Glomerular visceral epithelial cell (primary cell): ENCODE measurements around the gene GOPC.
A peak's percentile ranks its signal among the peaks of the same experiment; 100 is the strongest.
"Not testable (repeated sequence)": the region's sequence is repeated elsewhere in the genome, so short reads cannot be mapped to it uniquely, and the experiment has no call there.

Experiments
- DNase-seq: peaks from one replicate; pipeline ENCODE4 v3.0.0-alpha.2; 2016; ENCODE audit errors: extremely low spot score

Gene GOPC

DNA sequence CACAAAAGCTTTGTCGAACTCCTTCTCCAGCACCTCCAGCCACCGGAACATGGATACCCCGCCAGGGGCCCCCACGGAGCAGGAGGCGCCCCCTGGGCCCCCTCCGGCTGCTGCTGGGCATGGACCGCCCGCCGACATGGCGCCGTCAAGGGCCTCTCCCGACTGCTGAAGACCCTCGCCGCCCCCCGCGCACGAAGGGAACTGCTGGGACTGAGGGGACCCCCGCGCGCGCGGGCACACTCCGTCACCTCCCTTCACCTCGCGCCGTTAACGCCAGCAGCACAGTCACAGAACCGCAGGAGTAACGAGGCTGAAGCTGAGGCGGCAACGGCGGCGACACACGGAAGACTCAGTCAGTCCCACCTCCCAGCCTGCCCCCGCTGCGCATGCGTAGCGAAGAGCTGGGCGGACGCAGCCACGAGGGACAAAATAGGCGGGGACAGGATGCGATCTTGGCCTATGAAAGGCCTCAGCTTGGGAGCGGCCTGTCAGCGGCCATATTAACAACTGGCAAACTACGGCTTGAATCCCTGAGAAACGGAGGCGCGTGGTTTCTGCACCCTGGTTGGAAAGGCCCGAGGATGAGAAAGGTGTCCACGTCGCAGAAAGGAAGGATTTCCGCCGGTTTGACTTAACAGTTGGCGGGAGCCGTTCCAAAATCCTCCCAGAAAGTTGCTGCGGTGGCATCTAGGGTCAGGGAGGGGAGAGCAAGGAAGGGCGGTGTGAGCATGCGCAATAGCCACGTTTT is at the start of gene GOPC:
TSS of gene GOPC (minus strand) at position 361 of the 748 bp plus-strand sequence. CDS start at position 138, 223 bp downstream.
- DNase-seq, result peak; percentile 99

DNA sequence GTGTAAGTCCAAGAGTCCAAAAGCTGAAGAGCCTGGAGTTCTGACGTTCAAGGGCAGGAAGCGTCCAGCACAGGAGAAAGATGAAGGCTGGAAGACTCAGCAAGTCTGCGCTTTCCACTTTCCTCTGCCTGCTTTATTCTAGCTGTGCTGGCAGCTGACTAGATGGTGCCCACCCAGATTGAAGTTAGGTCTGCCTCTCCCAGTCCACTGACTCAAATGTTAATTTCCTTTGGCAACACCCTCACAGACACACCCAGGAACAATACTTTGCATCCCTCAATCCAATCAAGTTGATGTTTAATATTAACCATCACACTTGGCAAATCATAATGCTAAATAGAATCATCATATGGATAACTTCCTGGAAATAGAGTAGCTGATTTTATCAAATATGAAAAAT is 49.7 kb upstream of the GOPC start:
- not testable (repeated sequence) for DNase-seq

DNA sequence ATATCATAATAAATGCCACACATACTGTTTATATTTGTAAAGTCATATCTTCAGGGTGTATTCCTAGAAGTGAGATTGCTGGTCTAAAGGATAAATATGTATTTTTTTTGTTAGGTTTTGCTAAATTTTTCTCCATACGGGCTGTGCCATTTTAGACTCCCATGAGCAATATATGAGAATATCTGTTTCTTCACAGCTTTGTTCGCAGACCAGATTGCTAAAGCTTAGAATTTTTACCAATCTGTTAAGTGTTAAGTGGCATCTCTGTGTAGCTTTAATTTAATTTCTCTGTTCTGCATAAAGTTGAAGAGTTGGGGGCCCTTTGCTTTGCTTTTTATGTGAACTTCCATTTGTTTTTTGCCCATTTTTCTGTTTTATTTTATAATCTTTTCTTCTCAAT is 40.7 kb upstream of the GOPC start:
- no peak for DNase-seq

DNA sequence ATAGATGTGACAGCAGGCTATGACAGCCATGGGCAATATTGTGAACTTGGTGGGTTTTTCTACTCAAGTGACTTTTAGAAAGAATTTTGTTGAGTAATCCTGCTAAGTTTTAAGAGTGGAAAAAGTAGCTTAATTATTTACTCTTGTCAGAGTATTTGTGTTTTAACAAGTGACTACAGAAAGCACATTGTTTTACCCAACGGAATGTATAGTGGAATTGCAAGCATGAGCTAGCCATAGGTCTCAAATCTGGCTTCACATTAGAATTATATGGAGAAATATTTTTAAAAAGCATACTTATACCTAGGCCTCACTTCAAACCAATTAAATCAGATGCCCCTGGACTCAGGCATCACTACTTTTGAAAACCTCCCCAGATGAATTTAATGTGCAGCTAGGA is 35.5 kb upstream of the GOPC start:
- no peak for DNase-seq

DNA sequence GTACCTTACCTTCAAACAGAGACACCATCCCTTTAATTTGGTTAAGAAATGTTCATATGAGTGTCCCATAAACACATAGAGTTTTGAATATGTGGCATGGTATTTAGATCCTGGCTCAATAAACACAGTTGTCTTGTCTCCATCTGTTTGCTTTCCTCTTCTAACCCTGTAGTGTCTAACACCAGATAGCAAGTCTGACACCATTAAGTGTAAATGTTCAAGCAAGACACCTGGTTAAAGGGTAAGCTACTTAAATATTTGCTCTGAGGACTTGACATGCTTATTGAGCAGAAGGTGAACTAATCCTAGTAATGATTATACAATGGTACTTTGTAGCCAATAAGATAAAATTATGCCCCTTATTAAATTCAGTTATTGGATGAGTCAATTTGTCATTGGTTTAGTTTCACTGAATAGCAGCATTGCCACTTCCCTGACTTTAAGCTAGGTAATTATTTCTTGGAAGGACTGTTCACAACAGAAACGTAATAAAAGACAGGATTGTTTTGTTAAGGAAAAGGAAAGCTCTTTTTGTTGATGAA is 26.9 kb upstream of the GOPC start:
- DNase-seq, result no peak

DNA sequence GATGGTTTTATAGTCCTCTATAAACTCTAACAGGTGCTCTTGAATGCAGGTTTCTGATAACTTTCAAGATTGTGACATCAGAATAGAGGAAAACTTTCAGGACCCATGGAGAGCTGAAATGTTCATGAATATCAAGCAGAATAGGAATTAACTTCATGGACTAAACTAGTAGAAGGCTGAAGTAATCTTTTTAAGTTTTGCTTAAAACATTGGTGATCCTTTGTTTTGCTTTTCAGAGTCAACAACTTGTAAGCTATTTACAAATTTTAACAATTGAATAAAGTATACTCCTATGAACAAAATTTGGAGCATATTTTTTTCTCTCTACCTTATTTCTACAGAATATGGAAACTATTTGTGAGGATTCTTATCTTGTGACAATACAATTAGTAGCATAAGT is 25.2 kb upstream of the GOPC start:
- DNase-seq, result no peak

DNA sequence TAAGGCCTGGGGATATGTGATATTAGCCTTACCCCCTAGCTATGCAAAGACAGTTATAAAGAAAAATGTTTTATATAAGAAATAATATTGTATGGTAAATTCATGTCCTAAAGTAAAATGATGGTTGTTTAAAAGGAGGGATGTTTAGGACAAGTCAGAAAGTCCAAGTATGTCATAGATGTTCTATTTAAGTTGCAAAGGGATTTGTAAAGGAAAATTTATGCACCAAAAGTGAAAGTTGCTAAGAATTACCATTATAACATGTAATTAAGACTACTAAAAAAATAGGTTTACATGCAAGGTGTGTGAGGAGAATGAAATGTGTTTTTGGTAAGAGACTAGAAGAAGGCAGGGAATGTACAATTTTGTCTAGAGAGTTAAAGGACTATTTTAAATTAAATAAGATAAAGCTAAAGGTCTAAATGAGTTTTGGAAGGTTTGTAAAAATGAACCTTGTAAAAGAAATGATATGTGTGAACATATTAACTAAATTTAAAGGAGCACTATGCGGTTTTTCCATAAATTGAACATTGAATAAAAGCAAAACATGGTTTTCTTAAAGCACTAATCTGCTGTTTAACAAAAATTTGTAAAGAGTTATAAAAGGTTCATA is 22.7 kb upstream of the GOPC start:
- no peak for DNase-seq

DNA sequence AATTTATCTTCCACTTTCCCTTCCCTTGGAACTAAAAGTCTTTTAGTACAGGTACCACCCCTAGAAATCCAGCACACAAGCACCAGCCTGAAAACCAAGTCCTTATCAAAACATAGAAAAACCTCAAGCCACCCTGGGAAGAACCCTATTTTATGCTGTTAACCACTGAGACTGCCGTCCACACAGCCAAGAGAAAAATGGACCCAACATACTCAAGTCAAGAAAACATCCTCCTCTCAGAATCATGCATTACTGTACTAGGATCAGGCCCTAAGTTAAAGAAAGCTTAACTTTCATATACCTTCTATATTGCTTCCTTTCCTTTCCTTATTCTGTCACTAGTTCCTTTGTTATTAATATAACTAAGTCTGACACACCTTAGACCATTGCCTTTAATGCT is 16.9 kb upstream of the GOPC start:
- DNase-seq, result no peak

DNA sequence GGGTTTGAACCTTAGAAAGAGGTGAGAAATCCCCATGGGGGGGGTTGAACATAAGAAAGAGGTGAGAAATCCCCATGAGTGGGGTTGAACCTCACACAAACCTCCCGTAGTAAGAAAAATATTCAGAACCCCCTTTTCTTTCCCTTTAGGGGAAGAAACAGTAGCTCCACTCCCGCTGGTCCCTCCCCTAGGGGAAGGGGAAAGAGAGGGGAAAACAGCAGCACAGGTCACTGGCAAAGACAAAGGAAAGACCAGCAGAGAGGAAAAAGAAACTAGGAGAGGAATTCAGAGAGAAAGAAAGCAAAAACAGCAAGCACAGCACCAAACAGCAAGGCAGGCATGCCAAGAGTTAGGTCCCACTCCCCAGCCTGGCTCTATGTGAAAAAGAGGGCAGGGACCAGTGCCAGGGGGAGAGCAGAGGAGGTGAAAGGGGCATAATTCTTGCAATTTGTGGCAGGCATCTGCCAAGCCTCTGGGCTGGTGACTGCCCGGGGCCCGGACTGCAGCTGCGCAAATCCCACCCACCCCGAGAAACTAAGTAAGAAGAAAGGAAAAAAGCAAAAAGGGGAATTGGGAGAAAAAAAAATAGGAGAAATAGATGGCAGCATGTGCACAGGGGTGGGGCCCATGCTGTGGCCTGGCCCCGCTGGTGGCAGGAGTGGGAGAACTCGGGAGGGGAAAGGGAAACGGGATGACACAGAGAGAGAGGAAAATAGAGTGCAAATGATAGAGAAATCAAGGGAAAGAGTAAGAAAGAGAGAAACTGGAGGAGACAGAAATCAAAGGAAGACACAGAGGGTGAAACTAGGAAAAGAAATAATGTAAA is 15.1 kb upstream of the GOPC start:
- no peak for DNase-seq

DNA sequence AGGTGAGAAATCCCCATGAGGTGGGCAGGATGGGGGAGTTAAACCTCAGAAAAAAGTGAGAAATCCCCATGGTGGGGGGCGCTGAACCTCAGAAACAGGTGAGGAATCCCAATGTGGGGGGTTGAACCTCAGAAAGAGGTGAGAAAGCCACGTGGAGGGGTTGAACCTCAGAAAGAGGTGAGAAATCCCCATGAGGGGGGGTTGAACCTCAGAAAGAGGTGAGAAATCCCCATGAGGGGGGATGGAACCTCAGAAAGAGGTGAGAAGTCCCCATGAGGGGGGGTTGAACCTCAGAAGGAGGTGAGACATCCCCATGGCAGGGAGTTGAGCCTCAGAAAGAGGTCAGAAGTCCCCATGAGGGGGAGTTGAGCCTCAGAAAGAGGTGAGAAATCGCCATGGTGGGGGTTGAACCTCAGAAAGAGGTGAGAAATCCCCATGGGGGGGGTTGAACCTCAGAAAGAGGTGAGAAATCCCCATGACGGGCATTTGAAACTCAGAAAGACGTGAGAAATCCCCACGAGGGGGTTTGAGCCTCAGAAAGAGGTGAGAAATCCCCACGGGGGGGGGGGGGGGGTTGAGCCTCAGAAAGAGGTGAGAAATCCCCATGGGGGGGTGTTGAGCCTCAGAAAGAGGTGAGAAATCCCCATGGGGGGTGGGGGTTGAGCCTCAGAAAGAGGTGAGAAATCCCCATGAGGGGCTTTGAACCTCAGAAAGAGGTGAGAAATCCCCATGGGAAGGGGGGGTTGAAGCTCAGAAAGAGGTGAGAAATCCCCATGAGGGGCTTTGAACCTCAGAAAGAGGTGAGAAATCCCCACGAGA is 14.3 kb upstream of the GOPC start:
- DNase-seq, result no peak

DNA sequence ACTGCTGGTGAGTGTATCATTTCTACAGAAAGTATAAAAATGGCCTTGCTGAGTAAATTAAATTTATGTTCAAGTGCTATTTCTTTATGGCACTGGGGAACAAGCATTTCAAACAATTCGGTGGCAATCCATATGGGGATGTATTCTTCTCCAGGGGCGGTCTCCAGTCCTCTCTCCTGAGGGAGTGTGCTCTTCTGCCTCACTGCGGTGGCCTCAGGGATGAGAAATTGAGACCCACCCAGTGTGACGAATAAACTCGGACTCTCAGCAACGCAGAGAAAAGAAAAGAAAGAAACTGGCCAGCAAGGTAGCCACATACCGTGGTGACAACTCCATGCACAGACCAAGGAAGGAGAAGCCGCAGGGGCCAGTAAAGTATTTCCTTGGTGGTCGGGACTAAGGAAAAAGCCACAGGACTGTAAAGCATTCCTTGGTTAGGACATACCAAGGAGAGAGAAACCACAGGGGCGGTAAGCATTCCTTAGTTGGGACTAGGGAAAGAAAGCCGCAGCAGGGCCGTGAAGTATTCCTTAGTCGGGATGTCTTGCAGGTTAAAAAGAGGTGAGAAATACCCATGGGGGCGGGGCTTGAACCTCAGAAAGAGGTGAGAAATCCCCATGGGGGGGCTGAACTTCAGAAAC is 13.6 kb upstream of the GOPC start:
- DNase-seq, result peak; percentile 89

DNA sequence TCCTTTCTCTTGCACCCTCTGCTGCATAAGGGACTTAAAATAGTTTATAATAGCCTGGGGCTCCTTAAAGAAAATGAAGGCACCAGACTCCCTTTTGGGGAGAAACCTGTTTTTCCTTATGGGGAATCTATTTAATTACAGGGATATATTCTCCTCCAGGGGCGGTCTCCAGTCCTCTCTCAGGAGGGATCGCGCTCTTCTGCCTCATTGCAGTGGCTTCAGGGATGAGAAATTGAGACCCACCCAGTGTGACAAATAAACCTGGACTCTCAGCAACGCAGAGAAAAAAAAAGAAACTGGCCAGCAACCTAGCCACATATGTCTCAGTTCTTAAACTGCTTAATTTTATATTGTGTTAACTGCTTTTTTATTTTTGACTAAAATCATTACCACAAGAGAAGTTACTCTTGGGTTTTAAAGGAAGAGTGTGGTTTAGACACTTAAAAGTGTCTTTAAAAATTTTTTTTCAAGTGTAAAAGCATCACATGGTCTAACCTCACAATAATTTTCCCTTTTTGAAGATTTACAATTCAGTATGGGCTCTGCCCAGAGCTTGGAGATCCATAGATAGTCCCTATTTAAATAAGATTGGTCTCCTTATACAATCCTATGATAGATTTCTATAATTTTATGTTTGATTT is 11.7 kb upstream of the GOPC start:
- no peak for DNase-seq

DNA sequence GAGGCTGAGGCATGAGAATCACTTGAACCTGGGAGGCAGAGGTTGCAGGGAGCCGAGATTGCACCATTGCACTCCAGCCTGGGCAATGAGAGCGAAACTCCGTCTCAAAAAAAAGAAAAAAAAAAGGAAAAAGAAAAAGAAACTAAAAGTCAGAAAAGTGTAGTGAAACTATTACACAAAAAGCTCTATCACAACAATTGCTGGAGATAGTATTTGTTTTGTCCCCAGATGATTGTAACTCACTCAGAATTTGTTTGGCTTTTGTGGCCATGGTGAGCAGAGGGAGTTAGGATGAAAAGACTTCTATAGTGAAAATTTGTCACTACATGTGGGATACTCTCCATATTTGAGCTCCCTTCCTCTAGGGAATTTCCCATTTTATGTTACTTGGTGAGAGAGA is 5.2 kb upstream of the GOPC start:
- DNase-seq, result no peak

DNA sequence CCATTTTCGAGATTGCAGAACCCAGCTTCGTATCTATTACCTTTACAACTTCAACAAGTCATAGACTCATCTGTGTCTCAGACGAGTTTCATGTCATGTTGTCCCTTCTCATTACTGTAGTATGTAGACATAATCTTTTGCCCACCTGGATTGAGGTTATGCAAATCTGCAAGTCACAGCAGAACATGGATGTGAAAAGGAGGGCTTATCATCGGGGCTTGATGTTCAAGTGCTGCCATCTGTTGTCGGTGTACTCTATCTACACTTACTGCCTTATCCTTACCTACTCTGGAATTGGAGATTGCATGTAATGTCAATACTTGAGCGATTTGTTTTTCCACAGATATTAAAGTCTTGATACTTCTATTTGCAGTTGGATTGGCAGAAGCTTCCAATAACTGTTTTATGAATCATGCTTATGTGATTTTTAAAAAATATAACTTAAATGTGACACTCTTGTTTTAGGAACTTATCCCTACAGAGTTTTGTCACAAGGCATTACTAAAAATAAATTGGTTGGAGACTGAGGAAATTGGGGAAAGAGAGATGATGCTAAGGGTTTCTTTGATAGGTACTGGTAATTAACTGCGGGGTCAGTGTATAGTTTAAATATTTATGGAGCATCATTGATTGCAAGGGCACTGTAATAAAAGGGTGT is 3.0 kb upstream of the GOPC start:
- DNase-seq, result peak; percentile 75

DNA sequence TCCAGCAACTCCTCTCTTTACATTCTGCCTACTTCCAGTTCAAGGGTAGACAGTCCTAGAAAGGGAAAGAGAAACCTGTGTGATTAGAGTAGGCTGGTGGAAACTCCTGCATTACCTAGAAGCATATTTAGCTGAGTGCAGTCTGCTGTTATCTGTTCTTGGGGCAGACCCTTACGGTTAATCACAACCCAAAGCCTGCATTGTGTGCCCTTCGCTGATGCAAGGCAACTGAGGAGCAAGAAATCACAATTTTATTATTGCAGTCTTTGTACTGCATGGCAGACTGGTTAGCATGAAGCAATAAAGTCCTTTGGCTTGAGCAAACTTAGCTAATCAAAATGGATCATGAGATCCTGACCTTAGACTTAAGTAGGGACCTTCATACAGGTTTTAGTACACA is 1.5 kb upstream of the GOPC start:
- no peak for DNase-seq

DNA sequence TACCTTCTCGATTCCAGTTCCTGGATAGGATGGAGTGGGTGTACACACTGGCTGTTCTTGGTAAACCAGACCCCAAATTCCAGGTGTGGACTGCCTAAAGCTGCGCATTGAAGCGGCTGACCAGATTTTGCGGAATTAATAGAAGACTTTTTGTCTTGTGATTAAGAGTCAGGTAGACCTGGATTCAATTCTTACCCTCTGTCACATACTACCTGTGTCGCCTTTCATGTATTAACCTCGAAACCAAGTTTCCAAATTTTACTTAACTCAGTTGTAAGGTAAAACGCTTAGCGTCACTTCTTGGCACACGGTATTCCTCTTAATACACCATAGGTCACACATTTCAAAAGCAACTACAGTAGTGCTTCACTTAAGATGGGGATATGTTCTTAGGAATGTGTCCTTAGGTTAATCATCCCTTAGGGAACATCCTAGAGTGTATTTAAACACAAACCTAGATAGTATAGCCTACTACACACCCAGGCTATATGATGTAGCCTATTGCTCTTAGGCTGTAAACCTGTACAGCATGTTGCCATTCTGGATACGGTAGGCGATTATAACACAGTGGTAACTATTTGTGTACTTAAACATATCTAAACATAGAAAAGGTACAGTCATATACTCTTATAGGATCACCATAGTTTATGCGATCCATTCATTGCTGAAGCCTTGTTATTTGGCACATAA is 733 bp upstream of the GOPC start:
- DNase-seq, result no peak

DNA sequence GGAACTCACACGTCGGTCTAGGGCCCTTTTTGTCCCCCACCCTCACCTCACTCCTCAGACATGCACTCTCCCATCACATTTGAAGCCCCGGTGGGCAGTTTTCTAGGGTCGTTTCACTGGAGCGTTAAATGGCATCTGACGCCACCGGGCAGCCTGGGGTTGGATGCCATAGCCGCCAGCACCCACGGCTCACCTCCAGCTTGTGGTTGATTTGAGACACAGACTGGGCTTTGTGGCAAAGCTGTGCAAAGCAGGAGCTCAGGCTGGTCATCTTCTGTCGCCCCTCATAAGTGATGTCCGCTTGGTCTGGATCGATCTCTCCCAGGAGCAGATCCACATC is 530 bp downstream of the GOPC start:
- no peak for DNase-seq

DNA sequence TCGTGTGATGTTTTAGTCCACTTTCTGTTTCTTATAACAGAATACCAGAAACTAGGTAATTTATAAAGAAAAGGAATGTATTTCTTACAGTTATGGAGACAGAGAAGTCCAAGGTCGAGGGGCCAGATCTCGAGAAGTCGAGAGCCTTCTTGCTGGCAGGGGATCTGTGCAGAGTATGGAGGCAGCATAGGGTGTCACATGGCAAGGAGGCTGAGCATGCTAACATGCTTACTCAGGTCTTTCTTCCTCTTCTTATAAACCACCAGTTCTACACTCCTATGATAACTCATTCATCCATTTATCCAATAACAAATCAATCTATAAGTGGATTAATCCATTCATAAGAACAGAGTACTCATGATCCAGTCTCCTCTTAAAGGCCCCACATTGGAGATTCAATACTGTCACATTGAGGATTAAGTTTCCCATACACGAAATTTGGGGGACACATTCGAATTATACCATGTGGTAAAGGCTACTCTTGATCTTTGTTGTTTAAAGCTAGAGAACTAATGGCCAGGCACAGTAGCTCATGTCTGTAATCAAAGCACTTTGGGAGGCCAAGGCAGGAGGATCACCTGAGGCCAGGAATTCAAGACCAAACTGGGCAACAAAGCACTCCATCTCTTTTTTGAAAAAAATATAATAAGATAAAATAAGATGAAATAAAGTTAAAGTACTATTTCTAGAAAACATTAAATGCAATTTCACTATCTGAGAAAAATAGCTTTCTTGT is 2.1 kb downstream of the GOPC start:
- DNase-seq, result no peak

DNA sequence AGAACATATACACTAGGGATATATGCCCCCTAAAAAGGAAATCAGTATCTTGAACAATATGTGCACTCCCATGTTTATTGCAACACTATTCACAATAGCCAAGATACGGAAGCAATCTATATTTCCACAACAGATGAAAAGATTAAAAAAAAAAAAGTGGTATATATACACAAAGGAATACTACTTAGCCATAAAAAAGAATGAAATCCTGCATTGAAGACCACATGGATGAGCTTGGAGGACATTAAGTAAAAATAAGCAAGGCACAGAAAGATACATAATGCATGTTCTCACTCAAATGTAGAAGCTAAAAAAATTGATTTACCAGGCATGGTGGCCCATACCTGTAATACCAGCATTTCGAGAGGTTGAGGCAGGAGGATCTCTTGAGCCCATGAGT is 4.6 kb downstream of the GOPC start:
- no peak for DNase-seq
